HT-29 (cell line): ENCODE measurements around the gene PTPRE. TPM values are rescaled to one million over a fixed set of nuclear protein-coding genes. Genes with fewer than 3 reads are reported as not detected.
"Not testable (repeated sequence)": the region's sequence is repeated elsewhere in the genome, so short reads cannot be mapped to it uniquely, and the experiment has no call there.

Source experiments
- DNase-seq: peaks from one replicate; pipeline ENCODE4 v3.0.0-alpha.2; 2015; ENCODE audit warnings: low spot score
- total RNA-seq: library from RNA; depleted of rRNA; stranded (reverse); fragments of >200 nt; shearing (Covaris generic); gene quantifications from 2 replicates; pipeline ENCODE4 v1.2.3, GENCODE V29; 2014

Gene PTPRE
- total RNA-seq, 1 experiment from 2014 or later, result 3.4 TPM

DNA sequence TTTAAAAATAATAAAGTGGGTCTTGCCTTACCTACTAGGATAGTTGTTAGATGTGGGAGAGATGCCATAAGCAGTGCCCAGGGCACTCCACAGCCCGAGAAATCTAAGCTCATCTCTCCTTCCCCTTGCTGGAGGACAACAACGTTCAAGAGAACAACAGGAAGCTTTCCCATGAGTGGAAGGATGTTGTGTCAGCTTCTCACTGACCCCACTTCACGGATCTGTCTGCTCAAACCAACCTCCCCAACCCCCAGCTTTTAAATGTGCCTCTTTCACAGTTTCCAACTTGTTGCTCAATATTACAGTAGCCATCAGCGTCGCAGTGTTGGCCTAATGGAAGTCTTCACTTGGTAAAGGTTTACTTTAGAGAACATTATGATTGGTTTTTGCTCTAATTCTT, 72.1 kb downstream of the PTPRE start:
- DNase-seq, result no peak

DNA sequence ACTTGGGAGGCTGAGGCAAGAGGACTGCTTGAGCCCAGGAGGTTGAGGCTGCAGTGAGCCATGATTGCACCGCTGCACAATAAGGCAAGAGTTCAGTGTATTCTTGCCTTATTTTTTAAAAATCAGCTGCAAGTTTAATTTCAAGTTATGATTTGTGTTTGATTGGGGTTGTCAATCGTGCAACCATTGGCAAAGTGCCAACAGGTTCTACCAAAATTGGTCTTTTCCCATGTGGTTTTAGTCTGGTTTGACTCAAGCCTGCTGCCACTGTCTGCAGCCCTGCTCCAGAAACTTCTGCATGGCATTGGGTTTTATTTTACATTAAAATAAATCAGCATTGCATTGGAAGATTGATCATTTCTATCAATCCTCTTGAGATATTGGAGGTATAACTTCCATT, 72.7 kb downstream of the PTPRE start:
- no peak for DNase-seq

DNA sequence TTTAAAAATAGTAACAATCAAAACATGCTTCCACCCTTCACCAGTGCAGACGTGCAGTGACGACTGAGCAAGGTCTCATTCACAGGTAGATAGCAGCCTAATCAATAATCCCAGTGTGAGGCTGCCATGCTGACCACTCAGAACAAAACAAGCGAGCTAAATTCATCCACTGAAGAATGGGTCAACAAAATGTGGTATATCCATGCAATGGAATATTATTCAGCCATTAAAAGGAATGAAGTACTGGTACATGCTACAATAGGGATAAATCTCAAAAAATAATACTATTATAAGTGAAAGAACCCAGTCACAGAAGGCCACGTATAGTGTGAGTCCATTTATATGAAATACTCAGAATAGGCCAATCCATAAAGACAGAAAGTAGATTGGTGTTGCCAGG, 74.0 kb downstream of the PTPRE start:
- no peak for DNase-seq

DNA sequence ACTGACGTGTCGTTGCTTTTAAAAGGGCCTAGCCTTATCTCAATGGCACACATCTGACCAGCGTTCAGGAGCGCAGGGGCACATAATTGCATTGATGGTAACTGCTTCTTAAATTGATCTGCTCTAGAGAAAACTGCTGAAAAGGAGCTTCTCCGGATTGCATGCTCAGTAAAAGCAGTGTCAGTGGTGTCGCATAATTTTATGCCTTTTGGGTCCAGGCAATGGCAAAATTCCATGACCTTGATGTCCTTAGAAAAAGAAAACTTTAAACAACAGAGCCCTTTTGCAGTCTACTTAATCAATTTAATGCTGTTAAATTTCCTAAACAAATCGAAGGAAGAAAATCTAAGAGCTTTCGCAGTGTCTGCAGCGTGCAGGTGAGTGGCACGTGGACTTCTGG, 75.7 kb downstream of the PTPRE start:
- DNase-seq, result no peak

DNA sequence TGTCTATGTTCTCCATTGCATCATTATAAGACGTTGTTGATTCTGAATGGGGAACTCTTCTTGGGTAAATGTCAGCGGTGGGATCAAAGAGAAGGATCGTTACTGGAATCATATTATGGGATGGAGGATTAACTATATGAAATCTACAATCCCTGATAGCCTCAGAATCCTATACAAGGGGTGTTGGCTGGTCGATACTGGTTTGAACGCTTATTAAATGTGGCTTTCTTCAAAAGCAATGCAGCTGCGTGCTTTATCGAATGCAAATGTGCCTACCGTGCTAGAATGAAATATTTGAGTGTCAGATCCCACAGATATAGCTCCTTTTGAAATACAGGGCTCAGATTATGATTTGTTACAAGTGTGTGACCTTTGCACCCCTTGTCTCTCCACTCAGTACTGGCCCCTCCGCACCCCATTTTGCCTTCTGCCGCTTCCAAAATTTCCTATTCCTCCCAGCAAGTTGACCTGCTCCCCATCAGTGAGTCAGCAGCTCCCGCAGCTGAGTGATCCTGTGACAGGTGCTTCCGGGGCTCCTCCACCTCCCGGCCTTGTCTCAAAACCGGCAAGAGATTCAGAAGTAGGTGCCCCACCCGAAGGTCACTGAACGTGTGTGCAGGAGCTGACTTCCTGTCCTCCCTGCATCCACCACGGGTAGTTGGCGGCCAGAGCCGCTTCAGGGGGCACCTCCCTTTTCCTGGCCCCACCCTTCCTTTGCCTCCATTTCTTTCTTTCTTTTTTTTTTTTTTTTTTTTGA, 76.6 kb downstream of the PTPRE start:
- peak; percentile 50 for DNase-seq

DNA sequence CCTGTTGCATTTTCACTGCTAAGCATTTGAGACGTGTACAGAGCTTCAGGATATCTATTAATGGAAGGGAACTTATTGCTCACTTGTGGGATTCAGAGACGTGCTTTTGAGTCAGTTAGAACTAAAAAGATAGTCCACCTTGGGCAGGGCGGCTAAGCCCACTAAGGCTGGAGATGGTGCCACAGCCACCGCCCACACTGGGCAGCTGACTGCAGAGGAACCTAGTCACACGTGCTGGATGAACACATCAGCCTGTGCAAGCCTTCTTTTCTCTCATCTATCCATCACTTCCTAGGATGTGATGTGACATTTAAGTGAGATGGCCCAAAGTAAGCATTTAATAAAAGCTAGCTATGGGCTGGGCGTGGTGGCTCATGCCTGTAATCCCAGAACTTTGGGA, 78.0 kb downstream of the PTPRE start:
- DNase-seq, result no peak

DNA sequence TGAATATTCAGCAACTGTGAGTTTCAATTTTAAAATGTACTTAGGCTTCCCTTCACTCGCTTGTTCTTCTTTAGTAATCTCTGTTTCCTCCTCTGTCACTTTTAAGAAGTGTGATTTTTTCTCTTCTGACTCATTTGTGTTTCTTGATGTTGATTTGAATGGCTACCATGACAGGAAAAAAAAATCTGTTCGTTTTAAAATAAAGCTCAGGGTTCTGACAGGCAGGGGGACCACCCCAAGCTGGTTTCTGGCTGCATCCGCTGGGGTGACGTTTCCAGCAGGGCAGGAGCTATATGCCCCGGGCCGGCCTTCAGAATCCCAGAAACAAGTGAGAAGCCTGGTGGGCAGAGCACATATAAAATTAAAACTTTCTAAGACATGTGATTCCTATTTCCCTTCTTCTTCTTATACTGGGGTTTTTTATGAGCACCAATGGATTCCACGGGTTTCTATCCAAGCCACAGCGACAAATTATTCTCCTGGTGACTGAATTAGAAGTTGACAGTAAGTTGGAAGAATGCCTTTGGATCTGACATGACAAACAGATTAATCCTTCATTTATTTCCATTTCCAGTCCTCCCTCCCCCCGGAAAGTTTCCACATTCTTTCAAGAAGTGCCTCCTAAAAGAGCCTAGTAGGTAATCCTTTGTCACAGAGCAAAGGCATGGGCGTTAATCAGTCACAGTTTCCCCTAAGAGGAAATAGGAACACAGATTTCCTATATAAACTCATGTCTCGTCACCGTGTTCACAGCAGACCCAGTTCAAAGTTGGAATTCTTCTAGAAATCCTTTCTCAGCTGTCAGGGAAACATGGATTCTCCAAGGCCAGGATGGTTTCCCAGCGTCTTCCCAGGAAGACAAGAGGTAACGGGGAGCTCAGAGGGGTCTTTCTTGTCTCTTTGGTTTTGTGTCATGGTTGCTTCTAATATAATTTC, 79.9 kb downstream of the PTPRE start:
- DNase-seq, result no peak

DNA sequence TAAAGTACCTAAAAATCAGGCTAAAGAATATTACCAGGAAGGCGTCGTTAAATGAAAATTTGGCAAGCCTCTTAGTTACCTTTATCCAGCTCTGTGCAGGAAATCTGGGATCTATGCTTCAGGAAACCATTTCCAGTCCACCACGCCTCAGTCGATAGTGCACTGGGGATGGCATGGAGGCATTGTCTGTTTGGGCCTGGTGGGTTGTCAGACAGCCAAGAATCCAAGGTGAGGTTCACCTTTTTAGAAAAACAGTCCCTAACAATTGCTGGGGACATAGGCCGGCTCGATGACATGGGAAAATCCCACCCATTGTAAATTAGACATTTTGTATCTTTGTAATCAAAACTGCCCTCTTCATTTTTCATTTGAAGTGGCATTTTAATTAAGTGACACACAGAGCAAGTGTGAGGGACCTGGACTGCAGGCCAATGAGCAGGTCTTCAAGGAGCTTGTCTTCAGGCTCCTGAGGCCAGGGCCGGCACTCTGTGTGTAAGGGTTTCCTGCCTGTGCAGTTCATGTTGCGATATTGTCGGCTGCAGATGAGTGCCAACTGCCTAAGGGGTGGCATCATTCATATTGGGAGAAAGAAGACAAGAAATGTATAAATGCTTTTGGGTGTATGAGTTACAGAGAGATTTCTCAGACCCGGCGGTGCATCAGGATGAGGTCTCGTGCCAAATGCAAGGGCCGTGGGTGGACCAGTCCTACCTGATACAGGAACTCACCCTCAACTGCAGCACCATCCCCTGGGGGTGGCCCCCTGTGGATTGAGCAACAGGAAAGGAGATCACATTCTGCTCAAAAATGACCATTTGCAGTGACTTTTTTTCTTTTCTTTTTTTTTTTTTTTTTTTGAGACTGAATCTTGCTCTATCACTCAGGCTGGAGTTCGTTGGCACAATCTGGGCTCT, 80.8 kb downstream of the PTPRE start:
- DNase-seq, result no peak

DNA sequence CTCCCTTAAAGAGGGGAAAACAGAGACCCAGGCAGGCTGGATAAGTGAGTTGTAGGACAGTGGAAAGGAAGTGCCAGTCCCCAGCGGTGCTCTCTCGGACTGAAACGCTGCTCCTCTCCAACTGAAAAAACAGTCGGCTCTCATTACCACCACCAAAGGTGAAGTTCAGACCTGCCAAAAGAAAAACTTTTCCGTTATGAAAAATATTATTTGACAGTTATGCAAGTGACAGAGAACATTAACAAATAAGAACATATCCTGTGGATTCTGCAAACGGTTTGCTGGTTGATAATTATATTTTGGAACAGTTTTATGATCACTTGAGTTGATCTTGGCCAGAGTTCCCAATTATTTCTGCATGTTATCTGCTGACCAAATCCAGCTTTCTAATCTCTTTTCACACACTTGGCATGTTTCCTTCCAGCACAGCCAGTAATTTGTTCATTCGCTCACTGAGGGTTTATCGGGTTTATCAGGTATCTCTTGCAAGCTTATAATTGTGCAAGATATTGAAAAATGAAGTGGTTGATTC, 82.6 kb downstream of the PTPRE start:
- DNase-seq, result no peak

DNA sequence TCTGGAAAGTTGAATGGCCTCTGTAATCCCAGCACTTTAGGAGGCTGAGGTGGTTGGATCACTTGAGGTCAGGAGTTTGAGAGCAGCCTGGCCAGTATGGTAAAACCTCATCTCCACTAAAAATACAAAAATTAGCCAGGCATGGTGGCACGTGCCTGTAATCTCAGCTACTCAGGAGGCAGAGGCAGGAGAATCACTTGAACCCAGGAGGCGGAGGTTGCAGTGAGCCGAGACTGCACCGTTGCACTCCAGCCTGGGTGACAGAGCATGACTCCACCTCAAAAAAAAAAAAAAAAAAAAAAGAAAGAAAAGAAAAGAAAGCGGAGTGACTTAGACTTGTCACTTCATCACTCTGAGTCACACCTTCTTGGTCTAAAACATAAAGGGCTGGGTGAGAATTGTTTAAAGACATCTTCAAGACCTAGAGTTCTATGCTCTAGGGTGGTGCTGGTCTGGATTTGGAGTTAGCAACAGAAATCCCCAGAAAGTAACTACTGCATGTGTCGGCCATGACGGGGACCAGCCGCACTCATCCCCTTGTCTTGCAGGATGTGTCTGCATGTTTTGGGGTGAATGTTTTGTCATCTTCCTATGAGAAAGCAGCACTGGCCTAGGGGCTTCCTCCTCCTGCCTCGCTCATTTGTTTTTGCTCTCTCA, 83.4 kb downstream of the PTPRE start:
- not testable (repeated sequence) for DNase-seq

DNA sequence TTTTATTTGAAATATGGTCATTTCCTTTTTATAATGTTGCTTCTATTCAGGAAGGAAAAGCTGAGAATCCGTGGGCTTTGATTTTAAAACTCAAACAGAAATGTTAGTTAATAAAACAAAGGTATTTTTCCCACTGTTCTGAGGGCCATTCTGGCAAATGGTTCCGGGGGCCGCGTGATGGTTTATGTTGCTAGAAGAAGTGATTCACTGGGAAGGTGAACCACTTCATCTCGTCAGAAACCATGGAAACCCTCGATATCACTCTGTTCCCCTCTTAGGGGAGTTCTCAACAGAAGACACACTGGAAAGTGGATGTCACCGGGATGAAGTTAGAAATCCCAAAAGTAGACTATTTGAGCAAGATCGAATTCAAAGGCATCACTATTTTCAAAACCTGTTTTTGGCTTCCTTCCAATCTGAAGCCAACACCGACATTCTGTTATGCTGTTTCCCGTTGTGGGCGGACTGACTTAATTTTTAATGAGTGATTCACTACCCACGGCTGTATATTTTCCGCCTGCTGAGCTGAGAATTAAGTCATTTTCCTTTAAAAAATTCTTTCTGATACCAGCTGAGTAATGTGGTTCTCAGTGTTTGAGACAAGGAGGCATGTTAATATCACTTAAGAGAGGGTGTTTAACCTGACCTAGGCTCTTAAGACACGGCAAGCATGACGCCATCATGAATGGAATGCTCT, 84.1 kb downstream of the PTPRE start:
- peak; percentile 57 for DNase-seq

DNA sequence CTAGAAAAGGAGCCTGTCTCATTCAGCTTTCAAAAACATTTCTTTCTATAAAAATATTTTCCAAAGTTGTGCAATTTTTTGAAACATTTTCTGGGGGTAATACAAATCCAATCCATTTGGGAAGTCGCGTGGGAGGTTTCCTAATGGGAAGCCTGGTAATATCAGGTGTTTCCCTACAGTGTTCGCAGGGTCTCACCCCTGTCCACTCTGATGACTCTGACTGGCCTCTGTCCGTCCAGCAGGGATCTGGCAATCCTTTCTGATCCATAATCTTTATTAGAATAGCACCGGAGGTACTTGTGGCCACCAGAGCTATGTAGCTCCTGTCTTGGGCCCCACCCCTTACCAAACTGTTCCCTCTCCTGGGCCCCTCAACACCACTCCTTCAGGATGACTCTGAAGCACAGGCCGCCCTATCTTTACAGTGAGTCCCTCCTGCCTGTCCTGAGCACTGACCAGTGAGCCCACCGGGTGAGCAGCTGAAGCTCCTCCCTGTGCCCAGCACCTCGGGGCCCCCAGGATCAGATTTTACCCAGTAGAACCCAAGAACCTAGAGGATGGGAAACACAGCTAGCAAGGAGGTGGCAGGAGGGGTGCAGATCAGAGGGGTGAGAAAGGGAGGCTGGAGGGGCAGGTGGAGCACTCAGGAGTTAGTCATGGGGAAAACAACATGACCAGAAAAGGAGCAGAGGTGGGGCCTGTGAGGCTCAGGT, 84.8 kb downstream of the PTPRE start:
- no peak for DNase-seq

DNA sequence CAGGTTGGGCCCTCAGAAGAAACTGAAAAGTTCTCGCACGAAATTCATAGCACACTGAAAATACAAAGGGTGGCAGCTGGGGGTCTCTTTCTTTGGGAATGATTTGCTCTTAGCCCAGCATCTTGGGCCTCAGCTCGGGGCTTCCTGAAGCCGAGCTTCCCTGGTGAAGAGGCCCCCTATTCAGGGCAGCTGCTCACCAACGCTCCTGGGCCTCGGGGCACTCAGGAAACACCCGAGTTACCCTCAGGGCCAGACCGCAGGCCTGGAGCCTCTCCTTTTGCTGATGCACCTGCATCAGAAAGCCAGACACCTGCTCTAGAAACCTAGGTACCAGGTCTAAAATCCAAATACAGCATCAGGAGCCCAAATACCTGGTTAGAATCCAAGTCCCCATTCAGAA, 85.5 kb downstream of the PTPRE start:
- no peak for DNase-seq

DNA sequence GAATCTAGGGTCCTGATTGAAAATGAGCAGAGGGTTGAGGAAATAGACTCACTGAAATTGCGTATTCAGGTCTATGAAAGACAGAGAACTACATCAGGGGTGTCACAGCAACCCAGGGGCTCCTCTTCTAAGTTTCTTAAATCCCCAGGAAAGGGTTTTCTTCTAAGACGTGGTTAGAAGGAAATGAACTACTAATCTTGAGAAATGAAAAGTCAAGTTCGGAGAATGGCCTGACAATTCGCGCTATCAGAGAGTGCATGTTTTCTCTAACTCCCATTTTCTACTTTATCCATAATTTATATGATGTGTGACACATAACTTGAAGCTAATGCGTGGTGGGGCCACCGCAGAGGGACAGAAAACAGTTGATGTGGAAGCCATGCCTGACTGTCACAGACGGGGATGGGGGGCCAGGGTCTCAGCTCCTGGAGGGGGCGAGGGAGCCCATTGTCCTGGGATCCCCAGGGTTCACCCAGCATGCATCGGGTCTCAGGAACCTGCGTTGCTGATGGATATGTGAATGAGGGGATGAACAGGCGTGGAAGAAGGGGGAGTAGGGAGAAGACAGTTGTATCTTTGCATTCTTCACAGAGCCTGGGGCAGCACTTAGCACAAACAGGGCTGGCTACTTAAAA, 86.3 kb downstream of the PTPRE start:
- DNase-seq, result no peak

DNA sequence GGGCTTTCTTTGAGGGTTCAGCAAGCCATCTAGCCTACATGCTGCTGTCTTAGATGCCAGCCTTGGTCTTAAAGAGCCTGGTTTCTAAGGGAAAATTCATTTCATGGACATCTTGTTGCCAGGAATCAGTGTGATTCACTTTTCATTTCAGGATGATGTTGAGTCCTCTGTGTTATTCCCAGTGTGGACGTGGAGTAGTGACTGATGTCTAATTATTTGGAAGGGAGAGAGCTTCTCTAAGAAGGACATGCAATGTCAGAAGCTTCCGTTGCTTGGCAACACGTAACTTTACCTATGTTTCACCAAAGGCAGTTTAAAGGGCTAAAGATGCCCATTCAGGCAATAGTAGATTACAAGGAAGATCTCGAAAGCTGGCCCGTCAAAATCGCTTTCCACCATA, 89.0 kb downstream of the PTPRE start:
- DNase-seq, result no peak

DNA sequence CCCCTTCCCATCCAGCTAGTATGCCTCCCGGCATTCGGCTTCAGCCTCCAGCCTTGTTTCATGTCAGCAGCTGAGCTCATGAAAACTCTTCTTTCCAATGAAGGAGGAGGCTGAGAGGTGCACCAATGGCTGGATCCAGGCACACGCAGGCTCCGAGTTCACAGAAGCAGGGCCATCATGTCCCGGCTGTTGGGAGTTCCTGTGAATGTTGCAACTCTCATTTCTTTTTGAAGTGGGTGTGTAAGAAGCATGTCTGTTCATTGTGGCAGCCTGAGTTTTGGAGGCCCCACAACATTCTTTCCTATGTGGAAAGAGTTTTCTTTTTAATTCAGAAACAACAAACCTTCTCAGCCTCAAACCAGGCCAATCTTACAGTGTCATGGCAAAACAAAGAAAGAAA, 89.7 kb downstream of the PTPRE start:
- no peak for DNase-seq

DNA sequence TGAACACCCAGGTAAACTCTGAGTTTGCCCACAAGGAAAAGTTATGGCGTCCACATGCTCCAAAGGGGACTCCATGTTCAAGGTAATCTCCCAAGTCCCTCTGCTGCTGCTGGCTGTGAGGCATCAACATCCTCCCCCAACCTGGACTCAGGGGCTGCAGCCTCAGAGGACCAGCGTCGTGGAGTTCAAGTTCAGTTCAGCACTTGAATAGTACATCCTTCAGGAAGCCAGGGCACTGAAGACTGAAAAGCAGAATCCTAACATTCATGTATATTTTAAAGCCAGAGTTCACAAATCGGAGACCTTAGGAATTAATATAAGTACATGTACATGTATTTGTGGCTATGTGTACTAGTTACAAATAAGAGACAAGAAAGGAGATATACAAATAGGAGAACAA, 90.4 kb downstream of the PTPRE start:
- no peak for DNase-seq

DNA sequence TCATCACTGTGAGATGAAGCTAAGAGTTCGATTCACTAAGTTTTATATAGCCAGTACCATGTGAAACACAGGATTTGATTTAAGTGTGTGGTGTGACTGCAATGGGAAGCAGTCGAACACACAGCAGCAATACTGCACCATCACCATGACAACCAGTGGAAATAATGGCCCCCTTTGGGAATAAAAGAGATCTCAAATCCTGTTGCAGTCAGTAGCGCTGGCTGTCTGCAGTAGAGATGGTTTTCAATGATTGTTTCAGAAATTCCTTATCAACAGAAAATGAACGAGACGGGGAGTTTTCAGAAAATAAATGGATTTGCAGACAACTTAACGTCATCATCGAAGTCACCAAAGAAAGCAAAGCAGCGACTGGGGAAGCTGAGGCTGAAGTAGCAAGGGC, 91.0 kb downstream of the PTPRE start:
- no peak for DNase-seq

DNA sequence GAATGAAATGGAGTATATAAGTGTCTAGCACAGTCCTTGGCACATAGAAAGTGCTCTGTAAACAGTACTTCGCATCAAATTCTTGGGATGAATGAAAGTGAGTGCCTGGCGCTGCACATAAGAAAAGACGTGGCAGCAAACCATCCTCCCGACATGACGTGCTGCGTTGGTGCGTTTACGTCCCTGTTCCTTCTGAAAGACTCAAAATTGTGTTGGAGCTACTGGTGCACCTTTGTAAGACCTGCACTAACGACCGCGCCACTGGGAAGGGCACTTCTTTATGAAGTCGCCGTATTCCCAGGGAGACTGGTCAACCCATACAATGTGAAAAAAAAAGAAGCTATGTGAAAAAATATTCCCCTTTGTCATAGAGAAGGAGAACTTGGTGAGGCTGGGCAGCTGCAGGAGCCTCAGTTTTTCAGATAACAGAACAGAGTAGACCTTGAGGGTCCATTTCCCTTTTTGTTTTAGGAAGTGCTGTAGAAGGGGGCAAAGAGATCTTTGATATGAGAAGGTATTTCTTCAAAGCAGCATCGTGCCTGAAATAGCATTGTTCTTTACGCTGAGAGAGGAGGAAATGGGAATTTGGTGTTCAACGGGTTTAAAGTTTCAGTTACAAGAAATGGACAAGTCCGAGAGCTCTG, 91.7 kb downstream of the PTPRE start:
- no peak for DNase-seq
